Nephron progenitor cell (in vitro differentiated cells): ENCODE results near the gene COL4A2.
"Not testable (repeated sequence)": the region's sequence is repeated elsewhere in the genome, so short reads cannot be mapped to it uniquely, and the experiment has no call there.

Source experiments
- DNase-seq: peaks from one replicate; pipeline ENCODE4 v3.0.0; 2021
- H3K27ac Mint-ChIP-seq: 2 replicates; pipeline ENCODE4 v1.8.0; 2021; ENCODE audit warnings: mild to moderate bottlenecking, moderate library complexity, mixed read lengths
- H3K27me3 Mint-ChIP-seq: 2 replicates; pipeline ENCODE4 v1.8.0; 2021; ENCODE audit warnings: mild to moderate bottlenecking, low read depth, mixed read lengths; ENCODE audit not compliant: poor library complexity
- H3K36me3 Mint-ChIP-seq: 2 replicates; pipeline ENCODE4 v1.8.0; 2021; ENCODE audit warnings: low read depth, mixed read lengths
- H3K4me1 Mint-ChIP-seq: 2 replicates; pipeline ENCODE4 v1.8.0; 2021; ENCODE audit warnings: mixed read lengths
- H3K4me3 Mint-ChIP-seq: 2 replicates; pipeline ENCODE4 v1.8.0; 2021; ENCODE audit warnings: mild to moderate bottlenecking, moderate library complexity, mixed read lengths
- H3K9me3 Mint-ChIP-seq: 2 replicates; pipeline ENCODE4 v1.8.0; 2021; ENCODE audit warnings: mild to moderate bottlenecking, moderate library complexity, mixed read lengths
- TF ChIP-seq, protein P1 (sequence below): fragments of 200-600 bp; sonication (generic); IDR thresholded peaks from 2 replicates; pipeline ENCODE4 v1.5.0; 2021; ENCODE audit warnings: antibody characterized with exemption

Gene COL4A2

DNA sequence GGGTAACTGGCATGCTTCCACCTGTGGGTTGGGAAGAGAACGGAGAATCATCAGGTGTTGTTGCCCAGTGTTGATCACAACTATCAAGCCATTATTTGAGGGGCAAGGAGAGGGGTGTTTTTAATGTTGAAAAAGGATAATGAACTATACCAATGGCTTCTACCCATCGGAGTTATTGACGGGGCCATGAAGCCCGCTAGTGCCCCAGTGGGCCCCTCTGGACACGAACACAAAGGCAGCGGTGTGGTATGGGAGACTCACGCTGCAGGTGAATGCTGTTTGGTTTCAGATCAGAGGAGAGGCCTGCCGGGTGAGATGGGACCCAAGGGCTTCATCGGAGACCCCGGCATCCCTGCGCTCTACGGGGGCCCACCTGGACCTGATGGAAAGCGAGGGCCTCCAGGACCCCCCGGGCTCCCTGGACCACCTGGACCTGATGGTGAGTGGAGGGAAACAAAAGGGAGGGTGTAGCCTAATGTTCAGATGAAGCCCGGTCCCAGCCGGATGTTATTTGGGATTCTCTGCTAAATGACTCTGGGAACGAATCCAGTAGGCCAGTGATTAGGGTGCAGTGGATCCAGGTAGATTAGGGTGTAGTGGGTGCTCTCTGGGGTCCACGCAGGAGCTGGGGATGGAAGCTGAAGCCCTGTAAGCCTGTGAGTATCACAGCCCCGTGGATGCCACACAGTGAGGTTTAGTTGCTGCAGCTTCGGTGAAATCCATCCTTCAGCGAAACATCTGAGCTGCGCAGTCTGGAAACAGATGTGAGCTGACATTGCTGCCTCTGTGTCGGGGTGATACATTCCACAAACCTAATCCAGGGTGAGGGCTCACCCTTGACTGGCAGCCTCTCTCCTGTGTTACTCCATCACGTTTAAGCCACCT, 143.2 kb downstream of the COL4A2 start:
- Mint-ChIP-seq H3K27me3 (peaks cover 2% of the 10 kb centered on the region), H3K36me3 (peaks cover 43% of the 10 kb centered on the region), H3K9me3 (no peaks in the 10 kb centered on the region), H3K27ac (peak overlapping the region; percentile 85), H3K4me3 (no peak overlapping the region), H3K4me1 (peaks cover 19% of the 10 kb centered on the region)
- TF ChIP-seq, protein P1, sequence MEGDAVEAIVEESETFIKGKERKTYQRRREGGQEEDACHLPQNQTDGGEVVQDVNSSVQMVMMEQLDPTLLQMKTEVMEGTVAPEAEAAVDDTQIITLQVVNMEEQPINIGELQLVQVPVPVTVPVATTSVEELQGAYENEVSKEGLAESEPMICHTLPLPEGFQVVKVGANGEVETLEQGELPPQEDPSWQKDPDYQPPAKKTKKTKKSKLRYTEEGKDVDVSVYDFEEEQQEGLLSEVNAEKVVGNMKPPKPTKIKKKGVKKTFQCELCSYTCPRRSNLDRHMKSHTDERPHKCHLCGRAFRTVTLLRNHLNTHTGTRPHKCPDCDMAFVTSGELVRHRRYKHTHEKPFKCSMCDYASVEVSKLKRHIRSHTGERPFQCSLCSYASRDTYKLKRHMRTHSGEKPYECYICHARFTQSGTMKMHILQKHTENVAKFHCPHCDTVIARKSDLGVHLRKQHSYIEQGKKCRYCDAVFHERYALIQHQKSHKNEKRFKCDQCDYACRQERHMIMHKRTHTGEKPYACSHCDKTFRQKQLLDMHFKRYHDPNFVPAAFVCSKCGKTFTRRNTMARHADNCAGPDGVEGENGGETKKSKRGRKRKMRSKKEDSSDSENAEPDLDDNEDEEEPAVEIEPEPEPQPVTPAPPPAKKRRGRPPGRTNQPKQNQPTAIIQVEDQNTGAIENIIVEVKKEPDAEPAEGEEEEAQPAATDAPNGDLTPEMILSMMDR: no peak
- no peak for DNase-seq

DNA sequence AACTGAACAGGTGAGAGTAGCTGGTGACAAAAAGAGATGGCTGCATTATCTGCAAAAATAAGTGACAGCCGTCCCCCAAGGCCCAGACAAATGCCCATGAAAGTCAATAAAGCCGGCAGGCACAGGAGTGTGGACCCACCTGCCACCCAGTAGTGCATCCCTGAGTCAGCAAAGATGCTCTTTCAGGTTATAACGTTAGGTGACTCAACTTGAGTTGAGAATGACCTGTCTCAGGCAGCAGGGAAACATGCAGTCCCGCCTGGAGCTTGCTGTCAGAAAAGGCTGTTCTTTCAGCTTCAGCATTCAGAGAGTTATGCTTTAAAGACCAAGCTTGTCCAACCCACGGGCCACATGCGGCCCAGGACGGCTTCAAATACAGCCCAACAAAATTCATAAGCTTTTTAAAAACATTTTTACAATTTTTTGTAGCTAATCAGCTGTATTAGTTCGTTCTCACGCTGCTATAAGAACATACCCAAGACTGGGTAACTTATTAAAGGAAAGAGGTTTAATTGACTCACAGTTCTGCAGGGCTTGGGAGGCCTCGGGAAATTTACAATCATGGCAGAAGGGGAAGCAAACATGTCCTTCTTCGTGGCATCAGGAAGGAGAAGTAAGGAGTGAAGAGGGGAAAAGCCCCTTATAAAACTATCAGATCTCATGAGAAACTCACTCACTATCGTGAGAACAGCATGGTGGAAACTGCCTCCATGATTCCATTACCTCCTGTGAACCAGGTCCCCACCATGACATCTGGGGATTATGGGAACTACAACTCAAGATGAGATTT, 144.1 kb downstream of the COL4A2 start:
- Mint-ChIP-seq H3K27me3 (peaks cover 3% of the 10 kb centered on the region), H3K4me1 (peaks cover 24% of the 10 kb centered on the region), H3K4me3 (no peak overlapping the region), H3K27ac (peak overlapping the region; percentile 45), H3K36me3 (peaks cover 38% of the 10 kb centered on the region), H3K9me3 (no peaks in the 10 kb centered on the region)
- TF ChIP-seq, protein P1: no peak
- DNase-seq: no peak

DNA sequence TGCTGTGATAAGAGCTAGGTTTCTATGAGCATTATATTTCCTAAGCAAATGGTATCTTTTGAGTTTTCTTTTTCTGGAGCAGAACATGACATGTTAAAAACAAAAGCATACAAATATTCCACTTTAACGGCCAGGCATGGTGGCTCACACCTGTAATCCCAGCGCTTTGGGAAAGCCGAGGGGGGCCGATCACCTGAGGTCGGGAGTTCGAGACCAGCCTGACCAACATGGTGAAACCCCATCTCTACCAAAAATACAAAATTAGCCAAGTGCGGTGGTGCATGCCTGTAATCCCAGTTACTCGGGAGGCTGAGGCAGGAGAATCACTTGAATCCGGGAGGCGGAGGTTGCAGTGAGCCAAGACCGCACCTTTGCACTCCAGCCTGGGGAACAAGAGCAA, 146.0 kb downstream of the COL4A2 start:
- not testable (repeated sequence) for H3K27me3 Mint-ChIP-seq, H3K27ac Mint-ChIP-seq, H3K9me3 Mint-ChIP-seq

DNA sequence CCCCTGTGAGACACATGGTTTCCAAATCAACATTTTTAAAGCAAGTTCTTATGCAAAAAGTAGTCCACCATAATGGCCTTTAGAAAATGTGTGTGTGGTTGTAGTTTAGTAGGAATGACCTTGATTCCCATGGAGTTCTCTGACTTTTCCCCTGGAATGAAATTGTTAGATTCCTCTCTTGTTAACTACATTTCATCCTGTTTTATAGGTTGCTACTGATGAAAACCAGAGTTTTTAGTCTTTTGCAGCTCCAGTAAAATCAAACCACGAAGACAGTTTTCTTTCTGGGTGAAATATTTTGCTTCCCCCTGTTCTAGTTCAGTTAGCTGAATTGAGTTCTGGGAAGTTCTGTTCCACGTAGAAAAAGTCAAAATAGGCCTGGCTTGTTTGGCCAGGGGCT, 146.7 kb downstream of the COL4A2 start:
- Mint-ChIP-seq H3K27me3 (peaks cover 3% of the 10 kb centered on the region), H3K9me3 (no peaks in the 10 kb centered on the region), H3K4me1 (peaks cover 8% of the 10 kb centered on the region), H3K27ac (no peak overlapping the region), H3K36me3 (peaks cover 20% of the 10 kb centered on the region), H3K4me3 (no peak overlapping the region)
- TF ChIP-seq, protein P1: no peak
- no peak for DNase-seq

More for the DNA sequence above, 146.0 kb downstream of the COL4A2 start:
- DNase-seq, H3K4me3 Mint-ChIP-seq: not testable (repeated sequence)
- peaks cover 26% of the 10 kb centered on the region for H3K36me3 Mint-ChIP-seq
- H3K4me1 Mint-ChIP-seq: peaks cover 14% of the 10 kb centered on the region

DNA sequence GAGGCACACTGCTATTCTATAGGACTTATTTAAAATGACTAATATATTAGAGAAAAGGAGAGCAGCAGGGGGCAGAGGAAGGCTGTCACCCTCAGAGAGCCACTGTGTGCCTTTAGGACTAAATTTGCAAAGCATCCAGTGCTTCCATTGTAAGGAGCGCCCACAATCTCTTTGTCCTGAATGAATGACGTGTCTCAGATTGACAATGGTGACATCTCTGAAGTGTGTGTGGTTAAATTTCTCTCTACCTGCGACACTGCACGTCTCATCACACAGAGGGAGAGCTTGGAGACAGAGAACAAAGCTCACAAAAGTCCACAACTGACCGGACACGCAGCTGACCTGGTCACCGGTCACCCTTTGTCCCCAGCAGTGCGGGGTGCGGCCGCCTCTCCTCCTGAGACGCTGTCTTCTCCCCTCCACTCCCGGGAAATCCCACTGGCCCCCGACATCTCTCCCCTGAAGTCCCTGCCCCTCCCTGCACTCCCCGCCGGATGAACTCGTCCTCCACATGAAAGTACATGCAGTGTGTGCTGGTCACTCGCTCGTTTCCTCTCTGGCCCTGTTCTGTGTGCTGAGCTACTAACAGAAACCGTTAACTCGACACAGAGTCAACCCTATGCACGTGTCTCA, 147.3 kb downstream of the COL4A2 start:
- Mint-ChIP-seq H3K4me3 (no peak overlapping the region), H3K27ac (peak overlapping the region; percentile 84), H3K4me1 (peaks cover 8% of the 10 kb centered on the region), H3K36me3 (peaks cover 20% of the 10 kb centered on the region), H3K27me3 (peaks cover 3% of the 10 kb centered on the region), H3K9me3 (no peaks in the 10 kb centered on the region)
- TF ChIP-seq, protein P1: no peak
- no peak for DNase-seq

DNA sequence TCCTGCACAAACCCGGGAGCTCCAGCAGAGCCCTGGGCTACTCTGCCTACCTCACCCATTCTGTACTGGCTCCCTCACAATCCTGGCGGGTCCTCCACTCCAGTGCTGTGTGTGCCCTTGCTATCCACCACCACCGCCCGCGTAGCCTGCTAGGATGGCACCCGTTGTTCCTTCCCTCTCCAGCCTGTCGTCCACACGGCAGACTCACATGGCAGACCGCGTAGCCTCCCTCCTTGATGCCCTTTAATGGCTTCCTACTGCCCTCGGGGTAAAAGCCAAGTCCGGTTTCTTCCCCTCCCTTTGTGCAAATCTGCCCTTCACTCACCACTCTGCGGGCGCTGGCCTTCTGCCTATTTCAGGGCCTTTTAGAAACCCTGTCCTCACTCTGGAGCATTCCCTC, 147.9 kb downstream of the COL4A2 start:
- DNase-seq: no peak
- H3K4me1 Mint-ChIP-seq: peaks cover 8% of the 10 kb centered on the region
- peaks cover 3% of the 10 kb centered on the region for H3K27me3 Mint-ChIP-seq
- no peaks in the 10 kb centered on the region for H3K9me3 Mint-ChIP-seq
- TF ChIP-seq, protein P1: no peak
- H3K27ac Mint-ChIP-seq: peak overlapping the region; percentile 84
- H3K4me3 Mint-ChIP-seq: no peak overlapping the region
- peaks cover 20% of the 10 kb centered on the region for H3K36me3 Mint-ChIP-seq
